ENCODE measurements around the gene LIMCH1.

- TF ChIP-seq POLR2A (IDR thresholded peaks at IDR 0.05) (no peak), POLR2AphosphoS5 (IDR thresholded peaks at IDR 0.05) (no peak)
Observed at GRCh38 chr4:41728573-41728913, 190.6 kb downstream of the LIMCH1 start.
